Heart left ventricle (tissue), 13 donors: ENCODE data around the gene DYNC2LI1.

Experiments used
- CTCF ChIP-seq, 12 donors: fragments of 200-600 bp; sonication (generic) in 4 of 12; IDR thresholded peaks; one replicate each; pipeline versions ENCODE4 v1.5.0 to v1.8.0; 2018 to 2022; ENCODE audit warnings: antibody characterized with exemption in 12 of 12, mild to moderate bottlenecking in 5 of 12
- POLR2A ChIP-seq, 2 donors: fragments of 450-650 bp; IDR thresholded peaks; one replicate each; pipeline ENCODE4 v1.6.1; 2017; ENCODE audit warnings: antibody characterized with exemption in 2 of 2, mild to moderate bottlenecking in 2 of 2, moderate library complexity in 2 of 2
- donor health status: ischemic (EF 13 %, LVEDD 7.1; RV severe dilation, severe dysfunction).
- donor health status: DM: no; HTN: yes; CAD: no.
- donor health status: DM: no; HTN: no; CAD: no.
- donor health status: ischemic (EF 25% LVEDD 6.9; RV normal size, moderate dysfunction).
- donor health status: ischemic (EF 25% LVEDD 5.7; RV mildly dilated, moderate dysfunction).
- donor health status: ischemic (EF 35%, LVEDD 5.7; RV mildly dilated, moderate dysfunction).
- donor health status: nonischemic (EF 11% LVEDD 7.7; RV severe dilation, severe dysfunction).
- donor health status: DM: yes; HTN: yes; CAD: no.
- donor health status: PGD.
- donor health status: ischemic (EF 29% LVEDD 5.4; RV normal size, mild dysfunction).
- donor health status: nonischemic (EF 23%, LVEDD 6.1; RV moderate dilation, normal function).

GRCh38 chr2:43778233-43778632 lies 4.4 kb downstream of the DYNC2LI1 start:
- no peak for TF ChIP-seq POLR2A (IDR thresholded peaks at IDR 0.05)
- no peak for TF ChIP-seq CTCF (IDR thresholded peaks at IDR 0.05)
